Neural progenitor cell (in vitro differentiated cells): ENCODE results near the gene XYLT1.

Experiments used
- CTCF ChIP-seq: fragments of 200-600 bp; sonication (generic); IDR thresholded peaks from 2 replicates; pipeline ENCODE4 v1.5.1; 2017; ENCODE audit warnings: antibody characterized with exemption, mild to moderate bottlenecking
- EZH2 ChIP-seq: fragments of 200-600 bp; sonication (generic); IDR thresholded peaks from 2 replicates; pipeline ENCODE4 v1.6.1; 2017; ENCODE audit warnings: antibody characterized with exemption, mild to moderate bottlenecking, moderate library complexity
- EZH2phosphoT487 ChIP-seq: fragments of 200-600 bp; sonication (generic); IDR thresholded peaks from 2 replicates; pipeline ENCODE4 v1.6.1; 2017; ENCODE audit warnings: antibody characterized with exemption

- no peak for TF ChIP-seq CTCF
- no peak for TF ChIP-seq EZH2
- TF ChIP-seq EZH2phosphoT487 = no peak
Observed at GRCh38 chr16:17301593-17302135, 169.1 kb downstream of the XYLT1 start.
